NCI-H748 (cell line): ENCODE results near the gene GSG1.
"Not testable (repeated sequence)": the region's sequence is repeated elsewhere in the genome, so short reads cannot be mapped to it uniquely, and the experiment has no call there.

Experiments used
- DNase-seq: peaks from one replicate; lab custom pipeline; 2025; ENCODE audit not compliant: unreplicated experiment; lab: John Stamatoyannopoulos, UW

GSG1 gene

DNA sequence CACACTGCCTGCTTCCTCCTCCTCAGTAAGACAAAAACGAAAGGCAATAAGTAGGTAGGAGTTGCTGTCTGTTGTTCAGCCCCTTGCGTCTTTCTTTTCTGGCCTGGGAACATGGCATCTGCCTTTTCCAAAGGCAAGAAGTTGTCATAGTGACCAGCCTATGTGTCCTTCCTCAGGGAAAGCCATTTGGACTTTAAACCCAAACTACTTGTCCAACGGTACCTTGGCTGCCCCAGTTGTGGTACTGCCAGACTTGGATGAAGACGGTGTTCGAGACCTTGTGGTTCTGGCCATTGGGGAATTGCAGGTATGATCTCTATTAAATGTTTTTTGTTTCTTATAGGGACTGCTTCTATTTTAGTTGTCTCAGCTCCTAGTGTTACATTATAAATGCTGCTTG, 40.8 kb downstream of the GSG1 start:
- DNase-seq: no peak

DNA sequence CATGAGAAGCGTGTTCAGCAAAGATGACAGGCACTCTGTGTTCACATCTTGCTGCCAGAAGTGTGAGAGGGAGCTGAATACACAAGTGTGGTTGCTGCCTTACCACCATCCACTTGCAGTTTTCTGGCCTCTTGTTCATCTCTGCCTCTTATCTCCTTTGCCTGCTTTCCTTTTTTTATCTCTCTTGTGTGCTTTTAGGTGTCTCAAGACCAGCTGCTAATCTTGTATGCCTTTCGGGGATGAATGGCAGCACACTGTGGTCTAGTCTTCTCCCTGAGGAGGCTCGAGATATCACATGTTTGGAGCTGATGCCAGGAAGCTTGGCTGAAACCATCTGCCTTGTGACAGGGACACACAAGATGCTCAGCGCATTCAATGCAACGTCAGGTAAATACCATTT, 42.1 kb downstream of the GSG1 start:
- DNase-seq: no peak

DNA sequence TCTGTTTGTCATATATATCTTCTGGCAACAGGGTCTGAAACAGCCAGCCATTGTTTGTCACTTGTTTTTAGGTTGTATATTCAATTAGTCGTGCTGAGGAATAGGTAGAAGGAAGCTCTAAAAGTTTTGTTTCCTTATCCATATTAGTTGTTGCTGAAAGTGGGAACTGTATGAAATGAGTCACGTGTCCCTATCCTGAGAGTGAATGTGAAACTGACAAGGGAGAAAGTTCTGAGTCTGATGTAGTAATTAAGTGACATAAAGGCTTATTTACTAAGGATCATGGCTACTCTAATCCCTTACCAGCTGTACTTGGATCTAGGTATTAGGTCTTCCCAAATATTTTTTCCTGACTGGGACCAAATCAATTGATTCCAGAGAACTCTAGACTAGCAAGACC, 42.9 kb downstream of the GSG1 start:
- DNase-seq: no peak

GRCh38 chr12:13053617-13054016, 49.9 kb downstream of the GSG1 start:
- not testable (repeated sequence) for DNase-seq

DNA sequence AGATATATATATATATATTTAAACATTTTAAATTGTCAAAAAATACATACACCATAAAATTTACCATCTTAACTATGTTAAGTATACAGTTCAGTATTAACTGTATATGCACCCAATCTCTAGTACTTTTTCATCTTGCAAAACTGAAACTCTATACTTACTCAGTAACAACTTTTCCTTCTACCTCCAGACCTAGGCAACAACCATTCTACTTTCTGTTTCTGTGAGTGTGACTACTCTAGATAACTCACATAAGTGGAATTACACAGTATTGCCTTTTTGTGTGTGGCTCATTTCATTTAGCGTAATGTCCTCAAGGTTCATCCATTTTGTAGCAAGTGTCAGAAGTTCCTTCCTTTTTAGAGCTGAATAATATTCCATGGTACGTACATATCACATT, 51.0 kb downstream of the GSG1 start:
- DNase-seq: no peak

GRCh38 chr12:13049816-13050215, 53.7 kb downstream of the GSG1 start:
- DNase-seq: no peak

DNA sequence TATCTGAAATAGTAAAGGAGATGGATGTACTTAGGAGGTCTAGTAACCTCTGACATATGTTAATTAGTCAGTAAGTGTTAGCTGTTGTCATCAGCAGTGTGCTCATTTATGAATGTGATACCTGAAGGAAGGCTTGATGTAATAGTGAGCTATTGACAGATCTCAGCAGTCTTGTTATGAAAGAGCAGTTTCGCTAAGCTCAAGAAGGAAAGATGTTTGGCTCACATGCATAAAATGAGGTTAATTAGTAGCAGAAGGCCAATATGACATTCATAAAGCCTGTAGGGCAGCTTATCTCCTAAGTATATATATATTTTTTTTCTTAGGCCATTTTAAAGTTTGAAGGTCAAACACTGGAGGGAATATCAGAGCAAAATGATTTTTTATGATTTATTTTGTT, 56.5 kb downstream of the GSG1 start:
- DNase-seq: no peak

DNA sequence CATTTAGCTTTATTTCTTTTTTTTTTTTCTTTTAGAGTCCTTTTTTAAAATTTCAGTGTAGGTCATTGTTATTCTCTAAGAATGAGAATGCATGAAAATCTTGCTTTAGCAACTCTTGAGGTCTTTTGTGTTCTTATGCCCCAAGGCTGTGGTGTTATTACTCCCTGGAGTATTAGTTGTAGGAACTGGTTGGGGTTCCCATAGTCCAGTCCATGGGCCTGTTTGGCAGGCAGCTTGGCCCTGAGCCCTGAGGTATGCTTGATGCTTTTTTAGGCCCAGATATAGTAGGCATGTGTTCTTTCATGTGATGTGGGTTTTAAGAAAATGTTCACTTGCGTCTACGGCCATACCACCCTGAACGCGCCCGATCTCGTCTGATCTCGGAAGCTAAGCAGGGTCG, 57.7 kb downstream of the GSG1 start:
- DNase-seq: no peak

GRCh38 chr12:13044906-13045299, 58.6 kb downstream of the GSG1 start:
- no peak for DNase-seq

DNA sequence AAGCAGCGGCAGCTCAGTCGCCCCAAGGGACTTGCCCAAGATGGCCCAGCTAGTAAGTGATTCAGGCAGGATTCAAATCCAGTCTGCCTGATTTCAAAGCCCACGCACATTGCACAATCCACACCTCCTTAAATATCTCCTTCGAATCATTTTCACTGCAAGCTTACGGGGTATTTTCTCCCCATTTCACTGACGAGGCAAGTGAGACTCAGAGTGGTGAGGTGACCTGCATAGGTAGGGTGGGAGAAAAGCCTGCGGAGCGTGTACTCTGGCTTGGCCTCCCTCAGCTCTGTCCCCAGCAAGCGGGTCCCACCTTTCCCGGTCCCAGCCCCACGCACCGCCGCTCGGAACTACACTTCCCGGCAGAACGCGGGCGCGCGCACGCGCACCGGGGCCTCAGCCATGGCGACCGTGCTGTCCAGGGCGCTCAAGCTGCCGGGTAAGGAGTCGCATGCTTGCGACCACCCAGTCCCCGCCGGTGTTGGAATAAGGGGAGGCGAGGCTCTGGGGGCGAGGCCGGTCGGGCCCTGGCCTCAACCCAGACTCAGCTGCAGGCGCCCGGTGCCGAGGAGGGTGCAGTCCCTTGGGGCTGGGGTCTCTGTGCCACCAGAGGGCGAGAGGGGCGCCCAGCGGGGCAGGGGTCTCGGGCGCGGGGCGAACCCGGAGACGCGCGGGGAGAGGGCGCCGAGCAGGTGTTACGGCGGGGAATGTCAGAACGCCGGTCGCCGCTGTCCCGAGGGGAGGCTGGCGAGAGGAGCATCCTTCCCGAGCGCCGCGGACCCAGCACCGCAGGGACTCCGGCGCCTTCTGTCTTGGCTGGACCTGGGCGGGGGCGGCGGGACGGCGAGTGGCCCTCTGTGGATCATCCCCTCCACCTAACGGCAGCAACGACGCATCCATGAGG, 59.2 kb downstream of the GSG1 start, which contains the start of gene FAM234B:
Gene FAM234B (plus strand): TSS at position 380 of the 904 bp plus-strand sequence. CDS start 23 bp downstream, at position 403.
- DNase-seq: peak; percentile 75

DNA sequence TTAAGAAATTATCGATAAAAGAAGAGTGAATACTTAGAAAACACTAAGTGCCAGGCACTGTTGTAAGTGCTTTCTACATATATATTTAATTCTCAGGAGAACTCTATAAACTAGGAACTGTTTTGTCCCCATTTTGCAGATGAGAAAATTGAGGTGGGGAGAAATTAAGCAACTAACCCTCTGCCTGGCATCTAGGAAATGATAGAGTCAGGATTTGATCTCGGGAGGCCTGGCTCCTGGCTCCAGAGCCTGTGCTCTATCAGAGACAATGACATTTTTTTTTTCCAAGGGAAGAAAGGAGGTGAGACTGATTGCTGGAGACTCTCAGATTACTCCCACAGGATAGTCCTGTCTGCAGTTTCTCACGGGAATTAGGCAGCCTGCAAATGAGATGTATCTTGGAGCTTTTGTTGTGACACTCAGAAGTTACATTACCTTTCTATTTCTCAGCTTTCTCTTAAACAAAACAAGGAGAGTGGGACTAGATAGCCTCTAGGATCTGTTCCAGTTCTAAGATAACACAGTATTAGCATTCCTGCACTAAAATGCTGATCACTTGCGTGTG, 60.7 kb downstream of the GSG1 start:
- DNase-seq: no peak

- DNase-seq: no peak
Measured at GRCh38 chr12:13041224-13041623, 62.2 kb downstream of the GSG1 start.

DNA sequence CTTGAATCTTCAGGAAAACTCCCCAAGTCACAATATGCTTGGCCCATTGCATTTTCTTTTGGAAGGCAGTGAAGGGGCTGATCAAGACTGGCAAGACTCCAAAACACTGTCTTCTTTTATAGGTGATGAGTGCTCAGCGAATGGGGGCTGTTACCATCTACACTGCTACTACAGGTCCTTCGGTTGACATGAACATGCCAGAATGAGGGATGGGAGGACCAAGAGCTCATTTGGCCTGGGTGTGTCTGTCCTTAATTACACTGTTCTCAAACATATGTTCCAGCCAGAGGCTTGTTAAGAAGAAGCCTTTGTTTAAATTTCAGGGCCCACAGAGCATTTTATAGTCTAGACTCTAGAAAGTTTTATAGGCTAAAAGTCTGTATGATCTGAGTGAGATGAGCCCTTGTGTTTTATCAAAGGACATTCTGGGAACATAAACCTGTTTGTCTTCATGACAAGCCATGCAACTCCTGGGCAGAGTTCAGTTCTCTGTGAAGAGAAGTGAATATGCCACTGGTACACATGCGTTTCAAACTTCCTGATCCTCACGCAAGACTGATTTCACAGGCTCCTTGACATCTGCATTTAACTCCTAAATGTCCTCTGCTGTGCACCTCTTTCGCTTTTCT, 64.0 kb downstream of the GSG1 start:
- peak; percentile 9 for DNase-seq

- DNase-seq: no peak
Measured at GRCh38 chr12:13038491-13039161, 64.8 kb downstream of the GSG1 start.

DNA sequence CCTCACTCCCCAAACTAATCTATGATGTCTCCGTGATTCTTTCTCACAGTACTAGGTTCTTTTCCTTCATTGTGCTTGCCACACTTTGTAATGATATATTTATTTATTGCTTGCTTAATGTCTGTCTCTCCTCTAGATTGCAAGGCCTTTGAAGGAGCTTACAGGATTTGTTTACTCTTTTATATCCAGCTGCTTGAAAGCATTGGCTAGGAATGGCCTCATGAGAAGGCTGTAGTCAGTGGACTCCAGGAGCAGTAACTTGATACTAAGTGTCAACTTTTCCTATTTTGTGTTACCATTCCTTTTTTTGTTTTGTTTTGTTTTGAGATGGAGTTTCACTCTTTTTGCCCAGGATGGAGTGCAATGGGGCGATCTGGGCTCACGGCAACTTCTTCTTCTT, 66.6 kb downstream of the GSG1 start:
- DNase-seq: no peak

- DNase-seq: not testable (repeated sequence)
Measured at GRCh38 chr12:13035335-13035734, 68.1 kb downstream of the GSG1 start.
